DMS79 (cell line): ENCODE results near the gene FRMD5.
"Not testable (repeated sequence)": the region's sequence is repeated elsewhere in the genome, so short reads cannot be mapped to it uniquely, and the experiment has no call there.

Experiments used
- DNase-seq: peaks from one replicate; lab custom pipeline; 2025; lab: John Stamatoyannopoulos, UW

Gene FRMD5

GRCh38 chr15:44195151-44195740 lies at the start of gene FRMD5:
TSS of gene FRMD5 (minus strand) at chr15:44195271.
- peak; percentile 91 for DNase-seq

GRCh38 chr15:44243829-44244228 lies 48.8 kb upstream of the FRMD5 start:
- no peak for DNase-seq

GRCh38 chr15:44243141-44243540 lies 48.1 kb upstream of the FRMD5 start:
- DNase-seq: no peak

- DNase-seq: no peak
These were observed 36.8 kb upstream of the FRMD5 start for GRCh38 chr15:44231842-44232241.

- not testable (repeated sequence) for DNase-seq
These were observed 34.2 kb upstream of the FRMD5 start for GRCh38 chr15:44229301-44229700.

- no peak for DNase-seq
These were observed 32.5 kb upstream of the FRMD5 start for GRCh38 chr15:44227584-44227983.

- DNase-seq: not testable (repeated sequence)
These were observed 31.9 kb upstream of the FRMD5 start for GRCh38 chr15:44227001-44227400.

- no peak for DNase-seq
These were observed 27.4 kb upstream of the FRMD5 start for GRCh38 chr15:44222478-44222877.

- DNase-seq: no peak
These were observed 24.0 kb upstream of the FRMD5 start for GRCh38 chr15:44219073-44219472.

- DNase-seq: no peak
These were observed 21.9 kb upstream of the FRMD5 start for GRCh38 chr15:44216958-44217357.

GRCh38 chr15:44215594-44215993 lies 20.5 kb upstream of the FRMD5 start:
- no peak for DNase-seq

GRCh38 chr15:44208956-44209355 lies 13.9 kb upstream of the FRMD5 start:
- DNase-seq: no peak

- no peak for DNase-seq
These were observed 12.6 kb upstream of the FRMD5 start for GRCh38 chr15:44207643-44208042.

GRCh38 chr15:44199393-44199792 lies 4.3 kb upstream of the FRMD5 start:
- DNase-seq: no peak

GRCh38 chr15:44194323-44195150 lies 534 bp downstream of the FRMD5 start:
- DNase-seq: peak; percentile 26

- no peak for DNase-seq
These were observed 1.3 kb downstream of the FRMD5 start for GRCh38 chr15:44193651-44194322.

- no peak for DNase-seq
These were observed 6.3 kb downstream of the FRMD5 start for GRCh38 chr15:44188795-44189194.

- no peak for DNase-seq
These were observed 8.4 kb downstream of the FRMD5 start for GRCh38 chr15:44186705-44187104.

GRCh38 chr15:44183363-44183762 lies 11.7 kb downstream of the FRMD5 start:
- DNase-seq: no peak

- DNase-seq: no peak
These were observed 13.7 kb downstream of the FRMD5 start for GRCh38 chr15:44181410-44181809.

- no peak for DNase-seq
These were observed 17.9 kb downstream of the FRMD5 start for GRCh38 chr15:44177139-44177538.

GRCh38 chr15:44173813-44174212 lies 21.3 kb downstream of the FRMD5 start:
- DNase-seq: no peak

GRCh38 chr15:44163370-44163769 lies 31.7 kb downstream of the FRMD5 start:
- no peak for DNase-seq
